IMR-90 (cell line): ENCODE measurements around the gene PGA5. TPM values are rescaled to one million over a fixed set of nuclear protein-coding genes. Genes with fewer than 3 reads are reported as not detected.

Experiments used
- ATAC-seq: fragments of 200-7000 bp; cut with Tn5 transposase; 2 replicates; pipeline ENCODE4 v1.9.1; 2020; ENCODE audit warnings: low read depth, mild to moderate bottlenecking, moderate library complexity
- BruUV-seq: library from RNA; stranded (reverse); fragments of 400-500 nt; replicated peaks from 2 replicates; lab custom pipeline; 2021; lab: Mats Ljungman, UMichigan
- CTCF ChIA-PET: fragments of 300-600 bp; formaldehyde crosslinking; extraction: SDS; loops from one replicate; lab custom pipeline; 2021; ENCODE audit warnings: antibody characterized with exemption; lab: Yijun Ruan, JAX
- POLR2A ChIA-PET: fragments of 300-600 bp; sonication (Branson Sonifier 250); formaldehyde crosslinking; loops from one replicate; lab custom pipeline; 2022; ENCODE audit warnings: antibody characterized with exemption; ENCODE audit not compliant: unreplicated experiment; lab: Charles Lee
- DNase-seq: peaks from one replicate; pipeline ENCODE4 v3.0.0; 2013
- H2AFZ ChIP-seq: replicated peaks from 2 replicates; pipeline ENCODE3; 2013; ENCODE audit warnings: low read length, mild to moderate bottlenecking; ENCODE audit not compliant: poor library complexity
- H2AK5ac ChIP-seq: 2 replicates; pipeline ENCODE4 v1.6.1; 2013; ENCODE audit warnings: low read depth, low read length, inconsistent platforms
- H2AK9ac ChIP-seq: replicated peaks from 2 replicates; pipeline ENCODE3; 2013; ENCODE audit warnings: mild to moderate bottlenecking, low read depth, low read length, moderate library complexity; ENCODE audit not compliant: poor library complexity
- H2BK120ac ChIP-seq: 2 replicates; pipeline ENCODE4 v1.6.1; 2013; ENCODE audit warnings: low read depth, low read length, inconsistent platforms
- H2BK15ac ChIP-seq: 3 replicates; pipeline ENCODE4 v1.6.1; 2013; ENCODE audit warnings: low read depth, low read length, inconsistent platforms
- H2BK20ac ChIP-seq: 2 replicates; pipeline ENCODE4 v1.6.1; 2013; ENCODE audit warnings: low read depth, mild to moderate bottlenecking, inconsistent platforms, low read length, moderate library complexity
- H2BK5ac ChIP-seq: 2 replicates; pipeline ENCODE4 v1.6.1; 2013; ENCODE audit warnings: mild to moderate bottlenecking, low read depth, low read length, inconsistent platforms; ENCODE audit not compliant: poor library complexity, severe bottlenecking
- H3K14ac ChIP-seq: replicated peaks from 2 replicates; pipeline ENCODE4 v1.6.1; 2013; ENCODE audit warnings: low read depth, low read length, inconsistent platforms
- H3K18ac ChIP-seq: 2 replicates; pipeline ENCODE4 v1.6.1; 2013; ENCODE audit warnings: low read depth, low read length, control low read depth
- H3K23ac ChIP-seq: 2 replicates; pipeline ENCODE4 v1.6.1; 2013; ENCODE audit warnings: low read depth, low read length, inconsistent platforms
- H3K27ac ChIP-seq: 2 replicates; pipeline ENCODE4 v1.5.1; 2013; ENCODE audit warnings: mild to moderate bottlenecking, control low read depth, low read length; ENCODE audit not compliant: insufficient read depth
- H3K27me3 ChIP-seq: 2 replicates; pipeline ENCODE4 v1.6.1; 2013; ENCODE audit warnings: low read length; ENCODE audit not compliant: control insufficient read depth, insufficient read depth
- H3K36me3 ChIP-seq: 2 replicates; pipeline ENCODE4 v1.6.1; 2013; ENCODE audit warnings: low read length, mixed read lengths; ENCODE audit not compliant: control insufficient read depth, insufficient read depth
- H3K4ac ChIP-seq: 2 replicates; pipeline ENCODE4 v1.6.1; 2013; ENCODE audit warnings: low read depth, low read length, inconsistent platforms
- H3K4me1 ChIP-seq: 2 replicates; pipeline ENCODE4 v1.6.1; 2013; ENCODE audit warnings: low read length, mixed read lengths; ENCODE audit not compliant: control insufficient read depth, insufficient read depth
- H3K4me2 ChIP-seq: 2 replicates; pipeline ENCODE4 v1.6.1; 2013; ENCODE audit warnings: low read depth, mild to moderate bottlenecking, control low read depth, low read length, moderate library complexity
- H3K4me3 ChIP-seq: 2 replicates; pipeline ENCODE4 v1.5.1; 2013; ENCODE audit warnings: low read depth, mild to moderate bottlenecking, control low read depth, low read length, moderate library complexity; ENCODE audit not compliant: insufficient read depth
- H3K56ac ChIP-seq: 2 replicates; pipeline ENCODE4 v1.6.1; 2013; ENCODE audit warnings: low read length, inconsistent platforms; ENCODE audit not compliant: insufficient read depth; ENCODE audit errors: extremely low read depth
- H3K79me1 ChIP-seq, 2 experiments: 2 replicates each; pipeline ENCODE4 v1.6.1; 2013; ENCODE audit warnings: low read length in 2 of 2, inconsistent platforms in 1 of 2, low read depth in 1 of 2
- H3K9ac ChIP-seq: 2 replicates; pipeline ENCODE4 v1.6.1; 2013; ENCODE audit warnings: low read depth, low read length, control low read depth
- H3K9me1 ChIP-seq: 2 replicates; pipeline ENCODE4 v1.6.1; 2013; ENCODE audit warnings: low read length, inconsistent platforms; ENCODE audit not compliant: insufficient read depth
- H3K9me3 ChIP-seq: 2 replicates; pipeline ENCODE4 v1.6.1; 2013; ENCODE audit warnings: low read length; ENCODE audit not compliant: control insufficient read depth, insufficient read depth
- H4K20me1 ChIP-seq: 2 replicates; pipeline ENCODE4 v1.6.1; 2013; ENCODE audit warnings: low read length, inconsistent platforms; ENCODE audit not compliant: insufficient read depth
- H4K5ac ChIP-seq: 2 replicates; pipeline ENCODE4 v1.6.1; 2013; ENCODE audit warnings: mild to moderate bottlenecking, low read depth, low read length, control low read depth
- H4K8ac ChIP-seq, 2 experiments: 2 replicates each; pipeline ENCODE4 v1.6.1; 2013; ENCODE audit warnings: low read depth in 2 of 2, low read length in 2 of 2, control low read depth in 1 of 2, inconsistent platforms in 1 of 2
- H4K91ac ChIP-seq: 2 replicates; pipeline ENCODE4 v1.6.1; 2013; ENCODE audit warnings: low read depth, low read length, inconsistent platforms; ENCODE audit not compliant: insufficient read depth
- BHLHE40 ChIP-seq: fragments of 150-350 bp; IDR thresholded peaks from 2 replicates; pipeline ENCODE4 v1.6.1; 2016; ENCODE audit warnings: mild to moderate bottlenecking, low read depth, low read length
- CEBPB ChIP-seq: IDR thresholded peaks from 2 replicates; pipeline ENCODE4 v1.6.1; 2012; ENCODE audit warnings: low read depth, low read length, improper control_type of control experiment
- MAZ ChIP-seq: IDR thresholded peaks from 2 replicates; pipeline ENCODE4 v1.6.1; 2012; ENCODE audit warnings: low read depth, mild to moderate bottlenecking, low read length, improper control_type of control experiment, moderate library complexity, borderline replicate concordance
- MXI1 ChIP-seq: IDR thresholded peaks from 2 replicates; pipeline ENCODE4 v1.6.1; 2012; ENCODE audit warnings: low read depth, mild to moderate bottlenecking, low read length, moderate library complexity, borderline replicate concordance
- NFE2L2 ChIP-seq: fragments of 150-350 bp; IDR thresholded peaks from 2 replicates; pipeline ENCODE4 v1.6.1; 2016; ENCODE audit warnings: low read depth, mild to moderate bottlenecking, low read length
- POLR2A ChIP-seq: IDR thresholded peaks from 2 replicates; pipeline ENCODE4 v1.6.1; 2012; ENCODE audit warnings: mild to moderate bottlenecking, low read depth, low read length
- RAD21 ChIP-seq: IDR thresholded peaks from 2 replicates; pipeline ENCODE4 v1.6.1; 2012; ENCODE audit warnings: low read length, improper control_type of control experiment
- RCOR1 ChIP-seq: IDR thresholded peaks from 2 replicates; pipeline ENCODE4 v1.6.1; 2012; ENCODE audit warnings: mild to moderate bottlenecking, low read length, improper control_type of control experiment; ENCODE audit not compliant: insufficient replicate concordance
- RFX5 ChIP-seq: IDR thresholded peaks from 2 replicates; pipeline ENCODE4 v1.8.0; 2012; ENCODE audit warnings: low read depth, mild to moderate bottlenecking, low read length, moderate library complexity
- SMC3 ChIP-seq: fragments of 150-350 bp; IDR thresholded peaks from 2 replicates; pipeline ENCODE4 v1.6.1; 2016; ENCODE audit warnings: low read depth, mild to moderate bottlenecking, antibody characterized with exemption, low read length, moderate library complexity
- WGBS, 2 experiments: methylation state at CpG; one replicate each; pipeline versions ENCODE4 v1.1.5 to v1.1.7; 2013; ENCODE audit warnings: missing lambda C conversion rate in 2 of 2; ENCODE audit not compliant: insufficient read length in 1 of 2; ENCODE audit errors: extremely low coverage in 2 of 2; 5-methylcytosine and 5-hydroxymethylcytosine counted together
- dilution Hi-C: fragments of 300-500 bp; cut with HindIII; formaldehyde crosslinking; loops from one replicate; pipeline ENCODE4 v1.14.3; 2018; ENCODE audit warnings: low sequenced_read_pairs; ENCODE audit not compliant: unreplicated experiment
- in situ Hi-C: fragments of 300-500 bp; cut with MboI; formaldehyde crosslinking; loops from 3 replicates; pipeline ENCODE4 v1.14.3; 2019; ENCODE audit warnings: low sequenced_read_pairs, inconsistent platforms, mixed read lengths
- intact Hi-C: fragments of 100-400 bp; cut with micrococcal nuclease; formaldehyde crosslinking; loops from 2 replicates; pipeline ENCODE4 v1.10.0; 2022
- polyA plus RNA-seq, 3 experiments: library from polyadenylated mRNA; depleted of rRNA; stranded (reverse); fragments of >200 nt; gene quantifications; 2 replicates each; pipeline ENCODE4 v1.2.3, GENCODE V29; 2012; ENCODE audit warnings: low replicate concordance in 1 of 3
- total RNA-seq: library from RNA; depleted of rRNA; stranded (reverse); fragments of >200 nt; gene quantifications from 2 replicates; pipeline ENCODE4 v1.2.3, GENCODE V29; 2012
- TF ChIP-seq, protein P1 (sequence below): fragments of 150-350 bp; IDR thresholded peaks from 2 replicates; pipeline ENCODE4 v1.6.1; 2016; ENCODE audit warnings: low read depth, mild to moderate bottlenecking, low read length, moderate library complexity, borderline replicate concordance
- TF ChIP-seq, protein P2 (sequence below): conservative IDR thresholded peaks from 2 replicates; pipeline ENCODE4 v1.5.1; 2012; ENCODE audit warnings: mild to moderate bottlenecking, low read depth, low read length, improper control_type of control experiment
- TF ChIP-seq, protein P3 (sequence below): fragments of 150-350 bp; IDR thresholded peaks from 2 replicates; pipeline ENCODE4 v1.6.1; 2017; ENCODE audit warnings: mild to moderate bottlenecking, antibody characterized with exemption, low read length, low read depth

The PGA5 gene
- total and polyA plus RNA-seq, 2 of the 4 experiments (the other 2 are of a cell fraction), result not detected

DNA sequence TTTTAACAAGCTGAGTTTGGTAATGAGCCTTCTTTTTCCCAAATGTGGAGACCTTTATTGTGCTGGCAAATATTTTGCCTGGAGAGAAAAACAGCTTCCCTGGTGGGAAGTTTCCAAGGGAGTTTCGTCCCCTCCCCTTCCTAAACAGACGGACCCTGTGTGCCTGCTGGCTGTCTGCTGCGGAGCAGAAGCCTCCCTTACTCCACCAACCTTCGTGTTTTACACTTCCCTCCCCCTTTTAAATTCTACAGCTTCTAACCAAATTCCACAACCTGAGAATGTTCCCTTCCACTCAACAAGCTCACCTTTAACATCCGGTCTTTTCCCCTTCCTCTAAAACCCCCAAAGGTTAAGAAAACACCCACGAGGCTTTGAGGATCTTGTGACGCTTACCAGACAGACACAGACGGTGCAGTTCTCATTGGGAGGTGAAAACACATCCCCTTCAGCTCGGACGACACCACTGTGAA lies 37.1 kb downstream of the PGA5 start:
- no peak overlapping the region for H2BK20ac ChIP-seq
- no peak overlapping the region for H4K5ac ChIP-seq
- dilution Hi-C loops, result no loop called here
- TF ChIP-seq NFE2L2 (no peak), RAD21 (no peak), MAZ (no peak), CEBPB (no peak), RFX5 (no peak), POLR2A (no peak), MXI1 (no peak), BHLHE40 (no peak), RCOR1 (no peak), SMC3 (no peak)
- TF ChIP-seq, protein P1, sequence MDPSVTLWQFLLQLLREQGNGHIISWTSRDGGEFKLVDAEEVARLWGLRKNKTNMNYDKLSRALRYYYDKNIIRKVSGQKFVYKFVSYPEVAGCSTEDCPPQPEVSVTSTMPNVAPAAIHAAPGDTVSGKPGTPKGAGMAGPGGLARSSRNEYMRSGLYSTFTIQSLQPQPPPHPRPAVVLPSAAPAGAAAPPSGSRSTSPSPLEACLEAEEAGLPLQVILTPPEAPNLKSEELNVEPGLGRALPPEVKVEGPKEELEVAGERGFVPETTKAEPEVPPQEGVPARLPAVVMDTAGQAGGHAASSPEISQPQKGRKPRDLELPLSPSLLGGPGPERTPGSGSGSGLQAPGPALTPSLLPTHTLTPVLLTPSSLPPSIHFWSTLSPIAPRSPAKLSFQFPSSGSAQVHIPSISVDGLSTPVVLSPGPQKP, result no peak
- TF ChIP-seq, protein P2, sequence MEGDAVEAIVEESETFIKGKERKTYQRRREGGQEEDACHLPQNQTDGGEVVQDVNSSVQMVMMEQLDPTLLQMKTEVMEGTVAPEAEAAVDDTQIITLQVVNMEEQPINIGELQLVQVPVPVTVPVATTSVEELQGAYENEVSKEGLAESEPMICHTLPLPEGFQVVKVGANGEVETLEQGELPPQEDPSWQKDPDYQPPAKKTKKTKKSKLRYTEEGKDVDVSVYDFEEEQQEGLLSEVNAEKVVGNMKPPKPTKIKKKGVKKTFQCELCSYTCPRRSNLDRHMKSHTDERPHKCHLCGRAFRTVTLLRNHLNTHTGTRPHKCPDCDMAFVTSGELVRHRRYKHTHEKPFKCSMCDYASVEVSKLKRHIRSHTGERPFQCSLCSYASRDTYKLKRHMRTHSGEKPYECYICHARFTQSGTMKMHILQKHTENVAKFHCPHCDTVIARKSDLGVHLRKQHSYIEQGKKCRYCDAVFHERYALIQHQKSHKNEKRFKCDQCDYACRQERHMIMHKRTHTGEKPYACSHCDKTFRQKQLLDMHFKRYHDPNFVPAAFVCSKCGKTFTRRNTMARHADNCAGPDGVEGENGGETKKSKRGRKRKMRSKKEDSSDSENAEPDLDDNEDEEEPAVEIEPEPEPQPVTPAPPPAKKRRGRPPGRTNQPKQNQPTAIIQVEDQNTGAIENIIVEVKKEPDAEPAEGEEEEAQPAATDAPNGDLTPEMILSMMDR, result no peak
- TF ChIP-seq, protein P3, sequence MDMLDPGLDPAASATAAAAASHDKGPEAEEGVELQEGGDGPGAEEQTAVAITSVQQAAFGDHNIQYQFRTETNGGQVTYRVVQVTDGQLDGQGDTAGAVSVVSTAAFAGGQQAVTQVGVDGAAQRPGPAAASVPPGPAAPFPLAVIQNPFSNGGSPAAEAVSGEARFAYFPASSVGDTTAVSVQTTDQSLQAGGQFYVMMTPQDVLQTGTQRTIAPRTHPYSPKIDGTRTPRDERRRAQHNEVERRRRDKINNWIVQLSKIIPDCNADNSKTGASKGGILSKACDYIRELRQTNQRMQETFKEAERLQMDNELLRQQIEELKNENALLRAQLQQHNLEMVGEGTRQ, result no peak
- H3K4me2 ChIP-seq, result no peak overlapping the region
- H4K20me1 ChIP-seq, result no peaks in the 10 kb centered on the region
- no peak overlapping the region for H3K9ac ChIP-seq
- in situ Hi-C loops, result no loop called here
- H3K27me3 ChIP-seq, result no peaks in the 10 kb centered on the region; the same call in 1 of the 2 replicates
- H3K23ac ChIP-seq, result no peak overlapping the region
- no peak overlapping the region for H3K4me3 ChIP-seq
- ATAC-seq (no peak), DNase-seq (no peak)
- H3K14ac ChIP-seq, result no peak overlapping the region
- no peak overlapping the region for H3K4ac ChIP-seq
- no peak overlapping the region for H4K8ac ChIP-seq
- H3K79me1 ChIP-seq, result no peaks in the 10 kb centered on the region
- no peak overlapping the region for H3K18ac ChIP-seq
- H3K36me3 ChIP-seq, result no peaks in the 10 kb centered on the region; the same call in 1 of the 2 replicates
- BruUV-seq, result no TSS peak
- intact Hi-C loops, result no loop called here
- POLR2A ChIA-PET, result no interaction called here
- H2BK15ac ChIP-seq, result no peak overlapping the region
- H3K9me1 ChIP-seq, result 0 out of 2 replicates have a peak, but pooled peaks cover 4% of the 10 kb centered on the region
- H3K56ac ChIP-seq, result no peak overlapping the region
- H2BK5ac ChIP-seq, result no peak overlapping the region
- H3K27ac ChIP-seq, result no peak overlapping the region
- no peaks in the 10 kb centered on the region for H3K4me1 ChIP-seq
- no peak overlapping the region for H4K91ac ChIP-seq
- H2AK5ac ChIP-seq, result no peak overlapping the region
- no peak overlapping the region for H2BK120ac ChIP-seq
- no CpG with 5 or more reads among the region's 10 CpGs for WGBS, 2 experiments
- H3K9me3 ChIP-seq, result no peaks in the 10 kb centered on the region
- CTCF ChIA-PET, result interaction anchor here (0.6 kb wide), 1 partner anchor 25 kb away, joined by 3 read pairs; no protein-coding TSS in a partner anchor
- no peak overlapping the region for H2AFZ ChIP-seq
- H2AK9ac ChIP-seq, result no peak overlapping the region
